GM12878 (cell line): ENCODE data around the gene NEDD8. TPM values are rescaled to one million over a fixed set of nuclear protein-coding genes. Genes with fewer than 3 reads are reported as not detected.

Source experiments
- GABPA ChIP-seq: IDR thresholded peaks from 2 replicates; pipeline ENCODE4 v1.6.1; 2014; ENCODE audit warnings: antibody characterized with exemption, low read depth, mild to moderate bottlenecking, inconsistent platforms
- IKZF2 ChIP-seq, 2 experiments: fragments of 450-650 bp; IDR thresholded peaks; 2 replicates each; pipeline ENCODE4 v1.6.1; 2017; ENCODE audit warnings: mild to moderate bottlenecking in 2 of 2, moderate library complexity in 2 of 2
- ZNF217 ChIP-seq: fragments of 450-650 bp; IDR thresholded peaks from 2 replicates; pipeline ENCODE4 v1.6.1; 2017; ENCODE audit warnings: antibody characterized with exemption, mild to moderate bottlenecking
- ZNF24 ChIP-seq: fragments of 450-650 bp; IDR thresholded peaks from 2 replicates; pipeline ENCODE4 v1.6.1; 2017; ENCODE audit warnings: antibody characterized with exemption, mild to moderate bottlenecking
- polyA plus RNA-seq, 11 experiments: library from polyadenylated mRNA; depleted of rRNA in 4 of 11; unstranded in 6 of 11; stranded (reverse) in 5 of 11; fragments of >200 nt; fragmentation: Nextera tagmentation in 4 of 11; fragmentation: Illumina TruSeq in 1 of 11; extraction: Ambion mirVana in 4 of 11; extraction: Trizol in 1 of 11; gene quantifications; 1 replicate in 1 of 11; 2 replicates in 10 of 11; pipeline versions ENCODE4 v1.2.1 to v1.2.3, GENCODE V29; 2011 to 2016; ENCODE audit warnings: inconsistent platforms in 2 of 11, missing spikeins in 2 of 11, low read depth in 1 of 11
- total RNA-seq, 4 experiments: library from RNA; depleted of rRNA in 3 of 4; stranded (reverse); fragments of >200 nt in 3 of 4; fragmentation: Illumina TruSeq in 1 of 4; extraction: Trizol in 1 of 4; gene quantifications; 2 replicates each; pipeline versions ENCODE4 v1.2.1 to v1.2.3, GENCODE V29; 2013 to 2021
- TF ChIP-seq, protein P1 (sequence below): fragments of 450-650 bp; IDR thresholded peaks from 2 replicates; pipeline ENCODE4 v1.6.1; 2017; ENCODE audit warnings: mild to moderate bottlenecking, moderate library complexity
- TF ChIP-seq, protein P2 (sequence below), 3 experiments: IDR thresholded peaks in 2 of 3; conservative IDR thresholded peaks in 1 of 3; 2 replicates each; pipeline ENCODE4 v1.5.1; 2011; ENCODE audit warnings: low read depth in 3 of 3, low read length in 3 of 3, mild to moderate bottlenecking in 3 of 3, control low read depth in 2 of 3, moderate library complexity in 2 of 3, inconsistent platforms in 1 of 3, mixed read lengths in 1 of 3; ENCODE audit not compliant: control insufficient read depth in 2 of 3, insufficient read depth in 1 of 3; ENCODE audit errors: extremely low read depth in 1 of 3

The NEDD8 gene
- total and polyA plus RNA-seq, 10 of the 15 experiments (the other 5 are each of a cell fraction or from before 2014, with no cell fraction given), result 164 to 991 (median 300) TPM

DNA sequence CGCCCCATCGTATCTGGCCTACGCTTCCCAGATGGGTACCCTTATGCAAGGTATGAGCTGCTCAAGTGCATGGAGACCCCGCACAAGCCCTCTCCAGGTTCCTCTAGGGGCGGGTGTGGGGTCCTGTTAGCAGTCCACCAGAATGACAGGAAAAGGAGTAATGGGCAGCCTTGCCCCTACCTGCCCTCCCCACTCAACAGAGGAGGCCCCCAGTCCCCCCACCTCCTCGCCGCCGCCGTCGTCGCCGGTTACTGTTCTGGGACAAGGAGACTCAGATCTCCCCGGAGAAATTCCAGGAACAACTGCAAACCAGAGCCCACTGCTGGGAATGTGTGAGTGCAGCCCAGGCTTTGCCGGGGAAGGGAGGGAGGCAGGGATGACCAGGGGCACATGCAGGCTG, 54.3 kb downstream of the NEDD8 start (continued):
- TF ChIP-seq, protein P1, sequence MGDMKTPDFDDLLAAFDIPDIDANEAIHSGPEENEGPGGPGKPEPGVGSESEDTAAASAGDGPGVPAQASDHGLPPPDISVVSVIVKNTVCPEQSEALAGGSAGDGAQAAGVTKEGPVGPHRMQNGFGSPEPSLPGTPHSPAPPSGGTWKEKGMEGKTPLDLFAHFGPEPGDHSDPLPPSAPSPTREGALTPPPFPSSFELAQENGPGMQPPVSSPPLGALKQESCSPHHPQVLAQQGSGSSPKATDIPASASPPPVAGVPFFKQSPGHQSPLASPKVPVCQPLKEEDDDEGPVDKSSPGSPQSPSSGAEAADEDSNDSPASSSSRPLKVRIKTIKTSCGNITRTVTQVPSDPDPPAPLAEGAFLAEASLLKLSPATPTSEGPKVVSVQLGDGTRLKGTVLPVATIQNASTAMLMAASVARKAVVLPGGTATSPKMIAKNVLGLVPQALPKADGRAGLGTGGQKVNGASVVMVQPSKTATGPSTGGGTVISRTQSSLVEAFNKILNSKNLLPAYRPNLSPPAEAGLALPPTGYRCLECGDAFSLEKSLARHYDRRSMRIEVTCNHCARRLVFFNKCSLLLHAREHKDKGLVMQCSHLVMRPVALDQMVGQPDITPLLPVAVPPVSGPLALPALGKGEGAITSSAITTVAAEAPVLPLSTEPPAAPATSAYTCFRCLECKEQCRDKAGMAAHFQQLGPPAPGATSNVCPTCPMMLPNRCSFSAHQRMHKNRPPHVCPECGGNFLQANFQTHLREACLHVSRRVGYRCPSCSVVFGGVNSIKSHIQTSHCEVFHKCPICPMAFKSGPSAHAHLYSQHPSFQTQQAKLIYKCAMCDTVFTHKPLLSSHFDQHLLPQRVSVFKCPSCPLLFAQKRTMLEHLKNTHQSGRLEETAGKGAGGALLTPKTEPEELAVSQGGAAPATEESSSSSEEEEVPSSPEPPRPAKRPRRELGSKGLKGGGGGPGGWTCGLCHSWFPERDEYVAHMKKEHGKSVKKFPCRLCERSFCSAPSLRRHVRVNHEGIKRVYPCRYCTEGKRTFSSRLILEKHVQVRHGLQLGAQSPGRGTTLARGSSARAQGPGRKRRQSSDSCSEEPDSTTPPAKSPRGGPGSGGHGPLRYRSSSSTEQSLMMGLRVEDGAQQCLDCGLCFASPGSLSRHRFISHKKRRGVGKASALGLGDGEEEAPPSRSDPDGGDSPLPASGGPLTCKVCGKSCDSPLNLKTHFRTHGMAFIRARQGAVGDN, result no peak
- TF ChIP-seq ZNF24, result no peak
- no peak for TF ChIP-seq ZNF217
- TF ChIP-seq GABPA, result no peak
- TF ChIP-seq, protein P2, sequence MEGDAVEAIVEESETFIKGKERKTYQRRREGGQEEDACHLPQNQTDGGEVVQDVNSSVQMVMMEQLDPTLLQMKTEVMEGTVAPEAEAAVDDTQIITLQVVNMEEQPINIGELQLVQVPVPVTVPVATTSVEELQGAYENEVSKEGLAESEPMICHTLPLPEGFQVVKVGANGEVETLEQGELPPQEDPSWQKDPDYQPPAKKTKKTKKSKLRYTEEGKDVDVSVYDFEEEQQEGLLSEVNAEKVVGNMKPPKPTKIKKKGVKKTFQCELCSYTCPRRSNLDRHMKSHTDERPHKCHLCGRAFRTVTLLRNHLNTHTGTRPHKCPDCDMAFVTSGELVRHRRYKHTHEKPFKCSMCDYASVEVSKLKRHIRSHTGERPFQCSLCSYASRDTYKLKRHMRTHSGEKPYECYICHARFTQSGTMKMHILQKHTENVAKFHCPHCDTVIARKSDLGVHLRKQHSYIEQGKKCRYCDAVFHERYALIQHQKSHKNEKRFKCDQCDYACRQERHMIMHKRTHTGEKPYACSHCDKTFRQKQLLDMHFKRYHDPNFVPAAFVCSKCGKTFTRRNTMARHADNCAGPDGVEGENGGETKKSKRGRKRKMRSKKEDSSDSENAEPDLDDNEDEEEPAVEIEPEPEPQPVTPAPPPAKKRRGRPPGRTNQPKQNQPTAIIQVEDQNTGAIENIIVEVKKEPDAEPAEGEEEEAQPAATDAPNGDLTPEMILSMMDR (IDR thresholded peaks at IDR 0.05 in 2 of 3, conservative IDR thresholded peaks at IDR 0.05 in 1 of 3; ENCODE audit: control insufficient read depth in 2 of 3, extremely low read depth in 1 of 3, insufficient read depth in 1 of 3, low read depth in 3 of 3, low read length in 3 of 3), result no peak
- no peak for TF ChIP-seq IKZF2 (IDR thresholded peaks at IDR 0.05)
